Omental fat pad (tissue), 4 donors: ENCODE measurements around the gene CLASP1. TPM values are rescaled to one million over a fixed set of nuclear protein-coding genes. Genes with fewer than 3 reads are reported as not detected.

Experiments used
- ATAC-seq: fragments of 150-250 bp; one replicate; pipeline ENCODE4 v1.9.1; 2016; ENCODE audit warnings: mild to moderate bottlenecking, moderate library complexity; ENCODE audit not compliant: low FRiP score
- DNase-seq: peaks from one replicate; pipeline ENCODE4 v3.0.0-alpha.2; 2019; ENCODE audit warnings: low spot score
- CTCF ChIP-seq, 3 donors: fragments of 450-650 bp; IDR thresholded peaks; one replicate each; pipeline ENCODE4 v1.5.1; 2016 to 2017; ENCODE audit warnings: antibody characterized with exemption in 3 of 3, mild to moderate bottlenecking in 3 of 3, moderate library complexity in 2 of 3
- total RNA-seq, 4 donors: library from RNA; depleted of rRNA; stranded (reverse); fragments of >200 nt; gene quantifications; one replicate each; pipeline ENCODE4 v1.1.0, GENCODE V29; 2016

The CLASP1 gene
- total RNA-seq, 4 donors from 2014 or later = 56.2 to 114 (median 64.5) TPM

GRCh38 chr2:121634354-121635307 is 14.6 kb downstream of the CLASP1 start:
- TF ChIP-seq CTCF (IDR thresholded peaks at IDR 0.05) = no peak
- no peak for DNase-seq
- no peak for ATAC-seq

DNA sequence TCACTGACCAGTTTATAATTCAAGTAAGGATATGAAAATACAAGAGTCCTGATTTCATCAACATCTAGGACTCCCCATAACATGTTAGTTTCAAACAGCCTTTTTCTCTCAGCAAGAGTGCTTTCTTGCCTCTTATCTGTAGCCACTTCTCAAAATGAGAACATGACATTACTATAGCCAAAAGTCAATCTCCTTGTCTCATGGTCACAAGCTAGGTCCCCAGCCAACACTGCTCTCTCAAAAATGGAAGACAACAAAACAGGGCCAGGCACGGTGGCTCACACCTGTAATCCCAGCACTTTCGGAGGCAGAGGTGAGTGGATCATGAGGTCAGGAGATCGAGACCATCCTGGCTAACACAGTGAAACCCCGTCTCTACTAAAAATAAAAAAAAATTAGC is 15.8 kb downstream of the CLASP1 start:
- TF ChIP-seq CTCF (IDR thresholded peaks at IDR 0.05) = no peak
- no peak for ATAC-seq
- no peak for DNase-seq

GRCh38 chr2:121627525-121628050 is 21.7 kb downstream of the CLASP1 start:
- TF ChIP-seq CTCF (IDR thresholded peaks at IDR 0.05) = no peak
- ATAC-seq (no peak), DNase-seq (no peak)

GRCh38 chr2:121626777-121627524 is 22.3 kb downstream of the CLASP1 start:
- DNase-seq (no peak), ATAC-seq (no peak)
- no peak for TF ChIP-seq CTCF (IDR thresholded peaks at IDR 0.05)

- TF ChIP-seq CTCF (IDR thresholded peaks at IDR 0.05) = no peak
- no peak for ATAC-seq
- DNase-seq = no peak
Measured at GRCh38 chr2:121625953-121626352, 23.3 kb downstream of the CLASP1 start.

GRCh38 chr2:121617042-121617599 is 32.1 kb downstream of the CLASP1 start:
- no peak for ATAC-seq
- no peak for DNase-seq
- no peak for TF ChIP-seq CTCF (IDR thresholded peaks at IDR 0.05)
